ENCODE measurements around the gene NAPB. TPM values are rescaled to one million over a fixed set of nuclear protein-coding genes. Genes with fewer than 3 reads are reported as not detected.

NAPB gene
- polyA plus RNA-seq, 1 donor from 2014 or later: 133 TPM

GRCh38 chr20:23417861-23418260 lies 3.4 kb downstream of the NAPB start:
- Histone ChIP-seq H3K36me3 (ENCODE audit: insufficient read depth, low read length) (no peaks in the 10 kb centered on the region), H3K79me2 (replicated peaks; ENCODE audit: insufficient read depth, low read length) (peaks cover 33% of the 10 kb centered on the region), H3K4me2 (ENCODE audit: low read length) (no peak overlapping the region), H3K9me2 (ENCODE audit: insufficient read depth, low read length) (no peaks in the 10 kb centered on the region), H3K9me3 (ENCODE audit: low read length) (no peaks in the 10 kb centered on the region), H3K27me3 (ENCODE audit: insufficient read depth, low read depth, low read length) (no peaks in the 10 kb centered on the region), H3K4me3 (ENCODE audit: low read length) (no peak overlapping the region), H2AFZ (ENCODE audit: low read depth, low read length) (no peak overlapping the region), H4K20me1 (ENCODE audit: insufficient read depth) (no peaks in the 10 kb centered on the region), H3F3A (ENCODE audit: insufficient read depth, low read length, poor library complexity, severe bottlenecking) (no peaks in the 10 kb centered on the region), H3K9ac (ENCODE audit: low read length) (peak overlapping the region; percentile 13), H3K27ac (ENCODE audit: low read length) (no peak overlapping the region)
- TF ChIP-seq REST (IDR thresholded peaks at IDR 0.05; ENCODE audit: borderline replicate concordance): no peak
- TF ChIP-seq CTCF (IDR thresholded peaks at IDR 0.05; ENCODE audit: poor library complexity, severe bottlenecking): no peak
- TF ChIP-seq RAD21 (conservative IDR thresholded peaks at IDR 0.05): no peak
- TF ChIP-seq SMC3 (conservative IDR thresholded peaks at IDR 0.05; ENCODE audit: poor library complexity): no peak
- TF ChIP-seq POLR2AphosphoS5 (IDR thresholded peaks at IDR 0.05): no peak
- no peak for TF ChIP-seq TAF1 (IDR thresholded peaks at IDR 0.05; ENCODE audit: low read depth)
- no peak for TF ChIP-seq EP300 (conservative IDR thresholded peaks at IDR 0.05; ENCODE audit: poor library complexity, severe bottlenecking)
- TF ChIP-seq EZH2 (IDR thresholded peaks at IDR 0.05; ENCODE audit: borderline replicate concordance, insufficient read depth, low read length, poor library complexity, severe bottlenecking): no peak
- no peak for TF ChIP-seq MXI1 (conservative IDR thresholded peaks at IDR 0.05; ENCODE audit: poor library complexity, severe bottlenecking)

- Histone ChIP-seq H3K9me3 (ENCODE audit: low read length) (no peaks in the 10 kb centered on the region), H3K27me3 (ENCODE audit: insufficient read depth, low read depth, low read length) (no peaks in the 10 kb centered on the region), H3K79me2 (replicated peaks; ENCODE audit: insufficient read depth, low read length) (peaks cover 33% of the 10 kb centered on the region), H3K9me2 (ENCODE audit: insufficient read depth, low read length) (no peaks in the 10 kb centered on the region), H3K27ac (ENCODE audit: low read length) (no peak overlapping the region), H3K9ac (ENCODE audit: low read length) (no peak overlapping the region), H3K4me2 (ENCODE audit: low read length) (no peak overlapping the region), H3F3A (ENCODE audit: insufficient read depth, low read length, poor library complexity, severe bottlenecking) (no peaks in the 10 kb centered on the region), H2AFZ (ENCODE audit: low read depth, low read length) (no peak overlapping the region), H4K20me1 (ENCODE audit: insufficient read depth) (no peaks in the 10 kb centered on the region), H3K36me3 (ENCODE audit: insufficient read depth, low read length) (no peaks in the 10 kb centered on the region), H3K4me3 (ENCODE audit: low read length) (no peak overlapping the region)
- TF ChIP-seq EZH2 (IDR thresholded peaks at IDR 0.05; ENCODE audit: borderline replicate concordance, insufficient read depth, low read length, poor library complexity, severe bottlenecking) (no peak), RAD21 (conservative IDR thresholded peaks at IDR 0.05) (no peak), POLR2AphosphoS5 (IDR thresholded peaks at IDR 0.05) (no peak), TAF1 (IDR thresholded peaks at IDR 0.05; ENCODE audit: low read depth) (no peak)
Observed at GRCh38 chr20:23415959-23416583, 5.2 kb downstream of the NAPB start.

Measured in neural cell (in vitro differentiated cells).